Measurements from ENCODE around the gene ZSWIM4. TPM values are rescaled to one million over a fixed set of nuclear protein-coding genes. Genes with fewer than 3 reads are reported as not detected.

The ZSWIM4 gene
- total and polyA plus RNA-seq, 2 of the 13 experiments (the other 11 are each of a cell fraction or from before 2014, with no cell fraction given) = 0.33 to 0.86 TPM

DNA sequence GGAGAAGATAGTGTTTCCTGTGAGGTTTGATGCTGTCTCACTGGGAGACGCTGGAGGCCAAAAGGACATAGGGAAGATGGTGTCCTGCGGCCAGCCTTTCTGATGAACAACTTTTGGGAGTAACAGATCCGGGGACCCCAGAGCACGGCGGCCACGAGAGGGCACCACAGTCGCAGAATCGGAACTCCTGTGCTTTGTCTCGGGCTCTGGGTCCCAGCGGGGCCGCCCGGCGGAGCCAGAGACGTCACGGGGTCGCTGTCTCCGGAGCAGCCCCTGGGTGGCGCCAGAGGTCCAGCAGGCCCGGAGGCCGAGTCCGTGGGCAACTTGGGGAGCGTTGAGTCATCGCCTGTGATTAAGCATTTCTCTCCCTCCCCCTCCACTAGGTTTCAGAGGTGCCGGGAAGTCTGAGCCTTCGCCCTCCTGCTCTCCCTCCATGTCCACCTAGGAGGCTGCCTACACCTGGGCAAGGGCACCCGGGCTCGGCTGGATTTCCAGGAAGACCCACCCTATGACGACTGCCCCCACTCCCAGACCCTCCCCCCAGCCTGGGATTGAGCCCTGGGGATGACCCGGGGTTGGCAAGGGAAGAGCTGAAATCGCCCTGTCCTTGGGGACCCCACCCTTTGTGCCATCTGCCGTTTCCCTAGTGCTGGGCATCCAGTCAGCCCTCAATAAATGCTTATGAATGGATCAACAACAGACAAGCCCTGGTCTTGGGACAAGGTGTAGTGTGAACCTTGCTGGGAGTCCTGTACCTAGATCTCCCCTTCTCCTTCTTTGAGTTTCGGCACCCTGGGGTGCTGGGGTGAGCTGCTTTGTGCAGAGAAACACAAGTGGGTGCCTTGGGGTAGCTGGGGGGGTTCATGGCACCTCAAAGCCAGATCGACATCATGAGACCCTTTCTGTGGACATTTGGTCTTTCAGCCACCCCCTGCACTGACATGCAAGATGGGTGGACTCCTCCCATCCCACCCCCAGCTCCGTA lies 85.1 kb downstream of the ZSWIM4 start (continued):
- TF ChIP-seq, protein P1, sequence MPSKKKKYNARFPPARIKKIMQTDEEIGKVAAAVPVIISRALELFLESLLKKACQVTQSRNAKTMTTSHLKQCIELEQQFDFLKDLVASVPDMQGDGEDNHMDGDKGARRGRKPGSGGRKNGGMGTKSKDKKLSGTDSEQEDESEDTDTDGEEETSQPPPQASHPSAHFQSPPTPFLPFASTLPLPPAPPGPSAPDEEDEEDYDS (CRISPR knock-in tag; IDR thresholded peaks at IDR 0.05) = peak; percentile 66
- TF ChIP-seq FOSL2 (CRISPR knock-in tag; IDR thresholded peaks at IDR 0.05) (peak; percentile 95), THYN1 (CRISPR knock-in tag; IDR thresholded peaks at IDR 0.05; ENCODE audit: borderline replicate concordance, low read depth) (no peak), STAT6 (CRISPR knock-in tag; IDR thresholded peaks at IDR 0.05; ENCODE audit: borderline replicate concordance) (no peak), ATF3 (CRISPR knock-in tag; IDR thresholded peaks at IDR 0.05) (peak; percentile 88), PHF21A (CRISPR knock-in tag; IDR thresholded peaks at IDR 0.05) (peak; percentile 45; the same call in 1 of the 2 replicates), NFE2 (CRISPR knock-in tag; IDR thresholded peaks at IDR 0.05) (peak; percentile 83), ARHGAP35 (CRISPR knock-in tag; IDR thresholded peaks at IDR 0.05; ENCODE audit: borderline replicate concordance) (peak; percentile 43; the same call in 1 of the 2 replicates), SOX5 (CRISPR knock-in tag; IDR thresholded peaks at IDR 0.05; ENCODE audit: borderline replicate concordance) (peak; percentile 65; the same call in 1 of the 2 replicates), HMGXB4 (CRISPR knock-in tag; IDR thresholded peaks at IDR 0.05; ENCODE audit: borderline replicate concordance in 1 of 2, low read depth in 1 of 2) (peak; percentile 97 to 98), ZNF180 (CRISPR knock-in tag; IDR thresholded peaks at IDR 0.05; ENCODE audit: borderline replicate concordance, low read depth) (no peak), ZFP1 (CRISPR knock-in tag; IDR thresholded peaks at IDR 0.05) (0 out of 2 replicates have a peak, but pooled peaks have one; percentile 60), ZNF354B (CRISPR knock-in tag; IDR thresholded peaks at IDR 0.05) (0 out of 2 replicates have a peak, but pooled peaks have one; percentile 17), ZNF317 (CRISPR knock-in tag; IDR thresholded peaks at IDR 0.05) (peak; percentile 79; the same call in 1 of the 2 replicates)
- TF ChIP-seq, protein P2, sequence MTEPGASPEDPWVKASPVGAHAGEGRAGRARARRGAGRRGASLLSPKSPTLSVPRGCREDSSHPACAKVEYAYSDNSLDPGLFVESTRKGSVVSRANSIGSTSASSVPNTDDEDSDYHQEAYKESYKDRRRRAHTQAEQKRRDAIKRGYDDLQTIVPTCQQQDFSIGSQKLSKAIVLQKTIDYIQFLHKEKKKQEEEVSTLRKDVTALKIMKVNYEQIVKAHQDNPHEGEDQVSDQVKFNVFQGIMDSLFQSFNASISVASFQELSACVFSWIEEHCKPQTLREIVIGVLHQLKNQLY (CRISPR knock-in tag; IDR thresholded peaks at IDR 0.05) = peak; percentile 35; the same call in 1 of the 2 replicates
- TF ChIP-seq, protein P3, sequence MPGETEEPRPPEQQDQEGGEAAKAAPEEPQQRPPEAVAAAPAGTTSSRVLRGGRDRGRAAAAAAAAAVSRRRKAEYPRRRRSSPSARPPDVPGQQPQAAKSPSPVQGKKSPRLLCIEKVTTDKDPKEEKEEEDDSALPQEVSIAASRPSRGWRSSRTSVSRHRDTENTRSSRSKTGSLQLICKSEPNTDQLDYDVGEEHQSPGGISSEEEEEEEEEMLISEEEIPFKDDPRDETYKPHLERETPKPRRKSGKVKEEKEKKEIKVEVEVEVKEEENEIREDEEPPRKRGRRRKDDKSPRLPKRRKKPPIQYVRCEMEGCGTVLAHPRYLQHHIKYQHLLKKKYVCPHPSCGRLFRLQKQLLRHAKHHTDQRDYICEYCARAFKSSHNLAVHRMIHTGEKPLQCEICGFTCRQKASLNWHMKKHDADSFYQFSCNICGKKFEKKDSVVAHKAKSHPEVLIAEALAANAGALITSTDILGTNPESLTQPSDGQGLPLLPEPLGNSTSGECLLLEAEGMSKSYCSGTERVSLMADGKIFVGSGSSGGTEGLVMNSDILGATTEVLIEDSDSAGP (CRISPR knock-in tag; IDR thresholded peaks at IDR 0.05; ENCODE audit: borderline replicate concordance) = peak; percentile 82; the same call in 1 of the 2 replicates
- TF ChIP-seq, protein P4, sequence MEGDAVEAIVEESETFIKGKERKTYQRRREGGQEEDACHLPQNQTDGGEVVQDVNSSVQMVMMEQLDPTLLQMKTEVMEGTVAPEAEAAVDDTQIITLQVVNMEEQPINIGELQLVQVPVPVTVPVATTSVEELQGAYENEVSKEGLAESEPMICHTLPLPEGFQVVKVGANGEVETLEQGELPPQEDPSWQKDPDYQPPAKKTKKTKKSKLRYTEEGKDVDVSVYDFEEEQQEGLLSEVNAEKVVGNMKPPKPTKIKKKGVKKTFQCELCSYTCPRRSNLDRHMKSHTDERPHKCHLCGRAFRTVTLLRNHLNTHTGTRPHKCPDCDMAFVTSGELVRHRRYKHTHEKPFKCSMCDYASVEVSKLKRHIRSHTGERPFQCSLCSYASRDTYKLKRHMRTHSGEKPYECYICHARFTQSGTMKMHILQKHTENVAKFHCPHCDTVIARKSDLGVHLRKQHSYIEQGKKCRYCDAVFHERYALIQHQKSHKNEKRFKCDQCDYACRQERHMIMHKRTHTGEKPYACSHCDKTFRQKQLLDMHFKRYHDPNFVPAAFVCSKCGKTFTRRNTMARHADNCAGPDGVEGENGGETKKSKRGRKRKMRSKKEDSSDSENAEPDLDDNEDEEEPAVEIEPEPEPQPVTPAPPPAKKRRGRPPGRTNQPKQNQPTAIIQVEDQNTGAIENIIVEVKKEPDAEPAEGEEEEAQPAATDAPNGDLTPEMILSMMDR (CRISPR knock-in tag; IDR thresholded peaks at IDR 0.05) = peak; percentile 99
